ENCODE measurements around the gene OLFM3.

OLFM3 gene

GRCh38 chr1:101820071-101820470, 176.7 kb downstream of the OLFM3 start:
- Histone ChIP-seq H3K36me3 (no peaks in the 10 kb centered on the region), H3K9me3 (ENCODE audit: severe bottlenecking) (no peaks in the 10 kb centered on the region), H3K4me3 (ENCODE audit: low read depth, low read length) (no peak overlapping the region), H3K27ac (no peak overlapping the region), H3K27me3 (ENCODE audit: insufficient read depth, low read depth, severe bottlenecking) (peaks cover 26% of the 10 kb centered on the region)
- TF ChIP-seq CTCF (IDR thresholded peaks at IDR 0.05; ENCODE audit: low read depth, low read length): peak; percentile 31; the same call in 1 of the 2 replicates
- peak; percentile 8 for DNase-seq

GRCh38 chr1:101816262-101816661, 180.5 kb downstream of the OLFM3 start:
- Histone ChIP-seq H3K9me3 (ENCODE audit: severe bottlenecking) (no peaks in the 10 kb centered on the region), H3K27me3 (ENCODE audit: insufficient read depth, low read depth, severe bottlenecking) (peaks cover 22% of the 10 kb centered on the region), H3K27ac (no peak overlapping the region), H3K36me3 (no peaks in the 10 kb centered on the region), H3K4me3 (ENCODE audit: low read depth, low read length) (no peak overlapping the region)
- no peak for TF ChIP-seq CTCF (IDR thresholded peaks at IDR 0.05; ENCODE audit: low read depth, low read length)
- DNase-seq: no peak

GRCh38 chr1:101798417-101798816, 198.3 kb downstream of the OLFM3 start:
- Histone ChIP-seq H3K9me3 (ENCODE audit: severe bottlenecking) (no peaks in the 10 kb centered on the region), H3K36me3 (no peaks in the 10 kb centered on the region), H3K27me3 (ENCODE audit: insufficient read depth, low read depth, severe bottlenecking) (peaks cover 6% of the 10 kb centered on the region), H3K27ac (no peak overlapping the region), H3K4me3 (ENCODE audit: low read depth, low read length) (no peak overlapping the region)
- TF ChIP-seq CTCF (IDR thresholded peaks at IDR 0.05; ENCODE audit: low read depth, low read length): no peak
- no peak for DNase-seq

GRCh38 chr1:101797722-101798121, 199.0 kb downstream of the OLFM3 start:
- Histone ChIP-seq H3K36me3 (no peaks in the 10 kb centered on the region), H3K27me3 (ENCODE audit: insufficient read depth, low read depth, severe bottlenecking) (peaks cover 7% of the 10 kb centered on the region), H3K4me3 (ENCODE audit: low read depth, low read length) (no peak overlapping the region), H3K9me3 (ENCODE audit: severe bottlenecking) (no peaks in the 10 kb centered on the region), H3K27ac (no peak overlapping the region)
- TF ChIP-seq CTCF (IDR thresholded peaks at IDR 0.05; ENCODE audit: low read depth, low read length): no peak
- no peak for DNase-seq

GRCh38 chr1:101781201-101781831, 215.4 kb downstream of the OLFM3 start:
- Histone ChIP-seq H3K4me3 (ENCODE audit: low read depth, low read length) (no peak overlapping the region), H3K27ac (no peak overlapping the region), H3K36me3 (no peaks in the 10 kb centered on the region), H3K27me3 (ENCODE audit: insufficient read depth, low read depth, severe bottlenecking) (peaks cover 21% of the 10 kb centered on the region), H3K9me3 (ENCODE audit: severe bottlenecking) (no peaks in the 10 kb centered on the region)
- no peak for DNase-seq
- no peak for TF ChIP-seq CTCF (IDR thresholded peaks at IDR 0.05; ENCODE audit: low read depth, low read length)

GRCh38 chr1:101769520-101769919, 227.2 kb downstream of the OLFM3 start:
- H3K4me3 ChIP-seq (ENCODE audit: low read depth, low read length): no peak overlapping the region
- no peak for DNase-seq
- H3K36me3 ChIP-seq: no peaks in the 10 kb centered on the region
- H3K27ac ChIP-seq: no peak overlapping the region
- H3K9me3 ChIP-seq (ENCODE audit: severe bottlenecking): no peaks in the 10 kb centered on the region
- TF ChIP-seq CTCF (IDR thresholded peaks at IDR 0.05; ENCODE audit: low read depth, low read length): peak; percentile 32
- H3K27me3 ChIP-seq (ENCODE audit: insufficient read depth, low read depth, severe bottlenecking): peaks cover 15% of the 10 kb centered on the region

Measured in WERI-Rb-1 (cell line).